Tibial nerve (tissue), 4 donors: Measurements from ENCODE around the gene FAM193A. TPM values are rescaled to one million over a fixed set of nuclear protein-coding genes. Genes with fewer than 3 reads are reported as not detected.
"Not testable (repeated sequence)": the region's sequence is repeated elsewhere in the genome, so short reads cannot be mapped to it uniquely, and the experiment has no call there.

Experiments
- DNase-seq, 2 donors: peaks; one replicate each; pipeline ENCODE4 v3.0.0-alpha.2; 2019; ENCODE audit warnings: low spot score in 2 of 2
- H3K27ac ChIP-seq, 4 donors: fragments of 200-600 bp; sonication (generic) in 3 of 4; one replicate each; pipeline ENCODE4 v1.5.1; 2017 to 2019; ENCODE audit warnings: mild to moderate bottlenecking in 1 of 4
- H3K27me3 ChIP-seq, 2 donors: fragments of 200-600 bp; sonication (generic) in 1 of 2; one replicate each; pipeline versions ENCODE4 v1.5.1 to v1.6.0; 2017 to 2019
- H3K36me3 ChIP-seq, 3 donors: fragments of 200-600 bp; sonication (generic); one replicate each; pipeline ENCODE4 v1.5.1; 2018 to 2019
- H3K4me1 ChIP-seq, 4 donors: fragments of 200-600 bp; sonication (generic) in 3 of 4; one replicate each; pipeline ENCODE4 v1.5.1; 2017 to 2019
- H3K4me3 ChIP-seq, 4 donors: fragments of 200-600 bp; sonication (generic) in 3 of 4; one replicate each; pipeline ENCODE4 v1.5.1; 2017 to 2019; ENCODE audit warnings: mild to moderate bottlenecking in 1 of 4, moderate library complexity in 1 of 4
- H3K9me3 ChIP-seq, 4 donors: fragments of 200-600 bp; sonication (generic) in 3 of 4; one replicate each; pipeline ENCODE4 v1.5.1; 2017 to 2019
- CTCF ChIP-seq, 5 experiments: fragments of 200-600 bp in 3 of 5; fragments of 450-650 bp in 2 of 5; sonication (generic) in 3 of 5; IDR thresholded peaks; one replicate each; pipeline ENCODE4 v1.5.1; 2016 to 2019; ENCODE audit warnings: antibody characterized with exemption in 5 of 5, mild to moderate bottlenecking in 3 of 5, moderate library complexity in 2 of 5
- EP300 ChIP-seq, 2 donors: sonication (generic); formaldehyde crosslinking; IDR thresholded peaks; one replicate each; pipeline ENCODE4 v1.6.1; 2017; ENCODE audit warnings: antibody characterized with exemption in 2 of 2, mild to moderate bottlenecking in 1 of 2
- POLR2A ChIP-seq, 2 donors: fragments of 450-650 bp; IDR thresholded peaks; one replicate each; pipeline ENCODE4 v1.6.1; 2017; ENCODE audit warnings: antibody characterized with exemption in 2 of 2, mild to moderate bottlenecking in 2 of 2, moderate library complexity in 2 of 2
- WGBS, 2 donors: methylation state at CpG; one replicate each; pipeline ENCODE4 v1.1.5; 2018; 5-methylcytosine and 5-hydroxymethylcytosine counted together
- total RNA-seq, 4 donors: library from RNA; depleted of rRNA; stranded (reverse); fragments of >200 nt; gene quantifications; one replicate each; pipeline ENCODE4 v1.1.0, GENCODE V29; 2016

The FAM193A gene
- total RNA-seq, 4 donors from 2014 or later: 28.6 to 54.6 (median 36.0) TPM

GRCh38 chr4:2721586-2721985, 185.1 kb downstream of the FAM193A start:
- Histone ChIP-seq H3K27ac (no peak overlapping the region), H3K36me3 (peaks cover 0 to 81% (median 9%) of the 10 kb centered on the region in 3 donors), H3K4me3 (no peak overlapping the region), H3K27me3 (no peaks in the 10 kb centered on the region), H3K9me3 (no peaks in the 10 kb centered on the region), H3K4me1 (no peaks in the 10 kb centered on the region)
- TF ChIP-seq POLR2A (IDR thresholded peaks at IDR 0.05) (no peak), EP300 (IDR thresholded peaks at IDR 0.05) (no peak), CTCF (IDR thresholded peaks at IDR 0.05) (no peak)
- 75 to 87% methylated on average over 11 of the region's 11 CpGs for WGBS, 2 donors
- DNase-seq: no peak

- no peak for TF ChIP-seq CTCF (IDR thresholded peaks at IDR 0.05)
- TF ChIP-seq EP300 (IDR thresholded peaks at IDR 0.05): no peak
- TF ChIP-seq POLR2A (IDR thresholded peaks at IDR 0.05): no peak
- H3K9me3 ChIP-seq: no peaks in the 10 kb centered on the region
- H3K27me3 ChIP-seq: no peaks in the 10 kb centered on the region
- H3K27ac ChIP-seq: no peak overlapping the region
- no peak overlapping the region for H3K4me3 ChIP-seq
- 87 to 96% methylated on average over 9 of the region's 9 CpGs for WGBS, 2 donors
- no peaks in the 10 kb centered on the region for H3K4me1 ChIP-seq
- peaks cover 0 to 77% (median 9%) of the 10 kb centered on the region in 3 donors for H3K36me3 ChIP-seq
- no peak for DNase-seq
Observed at GRCh38 chr4:2722033-2722432, 185.6 kb downstream of the FAM193A start.

- DNase-seq: no peak
- WGBS, 2 donors: 69 to 74% methylated on average over 3 of the region's 3 CpGs
- H3K9me3 ChIP-seq: no peaks in the 10 kb centered on the region
- TF ChIP-seq CTCF (IDR thresholded peaks at IDR 0.05) (no peak), EP300 (IDR thresholded peaks at IDR 0.05) (no peak), POLR2A (IDR thresholded peaks at IDR 0.05) (no peak)
- H3K27ac ChIP-seq: no peak overlapping the region
- H3K4me3 ChIP-seq: no peak overlapping the region
- no peaks in the 10 kb centered on the region for H3K4me1 ChIP-seq
- no peaks in the 10 kb centered on the region for H3K27me3 ChIP-seq
- peaks cover 0 to 60% (median 5%) of the 10 kb centered on the region in 3 donors for H3K36me3 ChIP-seq
Observed at GRCh38 chr4:2723751-2724150, 187.3 kb downstream of the FAM193A start.

GRCh38 chr4:2725380-2725779, 188.9 kb downstream of the FAM193A start:
- Histone ChIP-seq H3K4me1 (no peaks in the 10 kb centered on the region), H3K27me3 (no peaks in the 10 kb centered on the region), H3K27ac (no peak overlapping the region), H3K9me3 (no peaks in the 10 kb centered on the region), H3K4me3 (no peak overlapping the region), H3K36me3 (peaks cover 0 to 59% (median 11%) of the 10 kb centered on the region in 3 donors)
- 97 to 99% methylated on average over 4 of the region's 4 CpGs for WGBS, 2 donors
- no peak for TF ChIP-seq EP300 (IDR thresholded peaks at IDR 0.05)
- TF ChIP-seq CTCF (IDR thresholded peaks at IDR 0.05): no peak
- TF ChIP-seq POLR2A (IDR thresholded peaks at IDR 0.05): no peak
- DNase-seq: no peak

GRCh38 chr4:2726881-2727280, 190.4 kb downstream of the FAM193A start:
- H3K36me3 ChIP-seq: peaks cover 0 to 61% (median 19%) of the 10 kb centered on the region in 3 donors
- not testable (repeated sequence) for H3K27ac ChIP-seq, H3K4me3 ChIP-seq, DNase-seq, H3K27me3 ChIP-seq, H3K4me1 ChIP-seq, H3K9me3 ChIP-seq
- WGBS, 2 donors: 93 to 94% methylated on average over 17 of the region's 17 CpGs

- Histone ChIP-seq H3K4me1 (no peaks in the 10 kb centered on the region), H3K36me3 (peaks cover 0 to 62% (median 26%) of the 10 kb centered on the region in 3 donors), H3K27ac (no peak overlapping the region), H3K27me3 (no peaks in the 10 kb centered on the region), H3K9me3 (no peaks in the 10 kb centered on the region), H3K4me3 (no peak overlapping the region)
- TF ChIP-seq POLR2A (IDR thresholded peaks at IDR 0.05) (no peak), EP300 (IDR thresholded peaks at IDR 0.05) (no peak), CTCF (IDR thresholded peaks at IDR 0.05) (no peak)
- DNase-seq: no peak
- 87 to 89% methylated on average over 3 of the region's 3 CpGs for WGBS, 2 donors
Observed at GRCh38 chr4:2728221-2728620, 191.8 kb downstream of the FAM193A start.
